H1 (cell line): ENCODE measurements around the gene SLC25A52.

Experiments used
- BRCA1 ChIP-seq: IDR thresholded peaks from 2 replicates; pipeline ENCODE4 v1.6.1; 2012; ENCODE audit warnings: low read depth, low read length, improper control_type of control experiment
- CHD2 ChIP-seq: IDR thresholded peaks from 2 replicates; pipeline ENCODE4 v1.6.1; 2012; ENCODE audit warnings: low read length, improper control_type of control experiment
- CTCF ChIP-seq, 3 experiments: IDR thresholded peaks; 1 replicate in 2 of 3; 2 replicates in 1 of 3; pipeline versions ENCODE4 v1.5.1 to v1.6.1; 2011; ENCODE audit warnings: low read length in 3 of 3, mild to moderate bottlenecking in 3 of 3, inconsistent platforms in 2 of 3, low read depth in 1 of 3, moderate library complexity in 1 of 3; ENCODE audit not compliant: insufficient read depth in 1 of 3; ENCODE audit errors: control extremely low read depth in 1 of 3
- FOSL1 ChIP-seq: IDR thresholded peaks from 2 replicates; pipeline ENCODE4 v1.6.1; 2011; ENCODE audit warnings: mild to moderate bottlenecking, low read depth, low read length, moderate library complexity; ENCODE audit not compliant: insufficient read depth
- JUND ChIP-seq: IDR thresholded peaks from 2 replicates; pipeline ENCODE4 v1.6.1; 2011; ENCODE audit warnings: mild to moderate bottlenecking, improper control_type of control experiment, low read length
- POLR2AphosphoS5 ChIP-seq: IDR thresholded peaks from 2 replicates; pipeline ENCODE4 v1.6.1; 2011; ENCODE audit warnings: low read depth, low read length
- RFX5 ChIP-seq: IDR thresholded peaks from 2 replicates; pipeline ENCODE4 v1.6.1; 2011; ENCODE audit warnings: low read depth, low read length, improper control_type of control experiment, borderline replicate concordance
- SIN3A ChIP-seq, 2 experiments: IDR thresholded peaks in 1 of 2; conservative IDR thresholded peaks in 1 of 2; 2 replicates each; pipeline ENCODE4 v1.6.1; 2011 to 2012; ENCODE audit warnings: low read length in 2 of 2, improper control_type of control experiment in 1 of 2, low read depth in 1 of 2, mild to moderate bottlenecking in 1 of 2
- SRF ChIP-seq: IDR thresholded peaks from 2 replicates; pipeline ENCODE4 v1.6.1; 2011; ENCODE audit warnings: mild to moderate bottlenecking, low read depth, low read length, moderate library complexity
- USF2 ChIP-seq: IDR thresholded peaks from 2 replicates; pipeline ENCODE4 v1.6.1; 2011; ENCODE audit warnings: low read length, improper control_type of control experiment
- YY1 ChIP-seq: IDR thresholded peaks from 2 replicates; pipeline ENCODE4 v1.6.1; 2011; ENCODE audit warnings: low read depth, mild to moderate bottlenecking, low read length

GRCh38 chr18:31741097-31741735 is 19.5 kb downstream of the SLC25A52 start:
- peak in 2 of 3 experiments; percentile 35 to 70; a peak in 2 of 4 replicates for TF ChIP-seq CTCF (IDR thresholded peaks at IDR 0.05; ENCODE audit: control extremely low read depth in 1 of 3, insufficient read depth in 1 of 3, low read depth in 1 of 3, low read length in 3 of 3)
- no peak for TF ChIP-seq SIN3A (conservative IDR thresholded peaks at IDR 0.05 in 1 of 2, IDR thresholded peaks at IDR 0.05 in 1 of 2; ENCODE audit: low read depth in 1 of 2, low read length in 2 of 2)
- no peak for TF ChIP-seq USF2
- no peak for TF ChIP-seq BRCA1
- no peak for TF ChIP-seq YY1
- no peak for TF ChIP-seq POLR2AphosphoS5
- TF ChIP-seq FOSL1, result no peak
- TF ChIP-seq JUND, result no peak
- no peak for TF ChIP-seq RFX5
- no peak for TF ChIP-seq CHD2
- TF ChIP-seq SRF, result no peak
